AG09319 (cell line): Measurements from ENCODE around the gene AKIP1.

Source experiments
- DNase-seq: peaks from one replicate; pipeline ENCODE4 v3.0.0-alpha.2; 2010; ENCODE audit warnings: low read depth; ENCODE audit errors: extremely low read depth
- CTCF ChIP-seq: IDR thresholded peaks from 2 replicates; pipeline ENCODE4 v1.5.1; 2011; ENCODE audit warnings: low read depth, mild to moderate bottlenecking, inconsistent platforms, low read length, moderate library complexity

AKIP1 gene

DNA sequence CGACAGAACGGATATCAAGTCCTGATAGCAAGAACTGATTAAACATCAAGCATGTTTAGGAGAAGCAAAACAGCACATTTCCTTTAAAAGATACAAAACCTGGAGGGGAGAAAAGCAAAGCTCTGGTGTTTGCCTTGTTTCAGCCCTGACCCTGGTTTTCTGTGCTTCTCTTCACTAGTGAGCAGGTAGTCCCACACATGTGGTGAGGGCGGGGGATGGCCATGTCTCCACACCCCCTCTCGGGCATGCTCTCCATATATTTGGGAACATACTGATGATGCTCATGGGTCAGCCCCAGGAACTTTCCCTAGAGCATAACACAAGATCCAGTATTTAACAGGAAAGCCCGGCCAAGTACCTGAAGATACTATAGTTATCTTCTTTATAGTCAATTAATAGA, 11.7 kb downstream of the AKIP1 start:
- no peak for TF ChIP-seq CTCF
- no peak for DNase-seq

GRCh38 chr11:8925711-8926110, 14.7 kb downstream of the AKIP1 start:
- DNase-seq: no peak
- no peak for TF ChIP-seq CTCF

- TF ChIP-seq CTCF: no peak
- DNase-seq: no peak
Observed at GRCh38 chr11:8926236-8926635, 15.2 kb downstream of the AKIP1 start.

DNA sequence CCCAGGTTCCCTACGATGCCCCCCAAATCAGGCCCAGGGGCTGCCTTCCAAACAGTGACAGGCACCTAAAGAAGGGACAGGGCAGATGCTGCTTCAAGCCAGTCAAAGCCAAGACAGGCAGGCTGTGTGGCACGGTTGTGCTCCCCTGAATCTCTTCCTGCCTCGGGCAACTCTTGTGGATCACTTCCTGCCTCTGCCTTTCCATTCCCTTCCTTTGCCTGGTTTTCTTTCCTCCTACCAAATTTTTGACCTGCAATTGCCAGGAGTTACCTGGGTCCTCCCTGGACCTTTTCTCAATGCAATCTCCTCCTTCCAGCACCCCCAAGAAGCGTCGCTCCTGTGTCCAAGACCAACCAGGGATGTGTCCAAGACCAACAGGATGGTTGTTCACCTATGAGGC, 16.2 kb downstream of the AKIP1 start:
- no peak for DNase-seq
- TF ChIP-seq CTCF: no peak

- no peak for TF ChIP-seq CTCF
- no peak for DNase-seq
Observed at GRCh38 chr11:8928205-8928604, 17.2 kb downstream of the AKIP1 start.

DNA sequence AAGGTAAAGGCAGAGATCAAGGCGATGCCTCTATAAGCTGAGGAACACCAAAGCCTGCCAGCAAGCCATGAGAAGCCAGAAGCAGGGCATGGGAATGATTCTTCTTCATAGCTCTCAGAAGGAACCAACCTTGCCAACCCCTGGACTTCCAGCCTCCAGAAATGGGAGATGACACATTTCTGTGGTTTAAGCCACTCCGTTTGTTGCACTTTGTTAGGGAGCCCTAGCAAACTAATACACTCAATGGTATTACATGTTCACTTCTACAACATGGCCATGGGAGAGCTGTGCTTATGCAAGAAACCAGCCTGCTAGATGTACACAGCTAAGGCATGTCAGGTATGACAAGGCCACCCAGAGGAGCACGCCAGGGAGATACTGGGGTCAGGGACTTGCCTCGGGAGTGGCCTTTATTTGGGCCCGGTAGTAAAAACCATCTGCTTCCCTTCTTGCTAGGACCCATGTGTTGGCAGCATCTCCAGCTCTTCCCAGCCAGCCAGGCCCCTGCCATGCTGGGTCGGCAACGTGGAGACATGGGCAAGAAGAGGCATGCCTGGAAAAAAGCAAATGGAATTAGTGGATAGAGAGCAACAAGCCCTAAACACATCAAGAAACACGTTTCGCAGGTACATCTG, 18.1 kb downstream of the AKIP1 start:
- TF ChIP-seq CTCF: no peak
- no peak for DNase-seq

GRCh38 chr11:8930456-8931175, 19.6 kb downstream of the AKIP1 start:
- TF ChIP-seq CTCF: no peak
- no peak for DNase-seq
